ENCODE data around the gene DPP6. TPM values are rescaled to one million over a fixed set of nuclear protein-coding genes. Genes with fewer than 3 reads are reported as not detected.

The DPP6 gene
- total RNA-seq, 4 donors from 2014 or later = 1.8 to 33.7 (median 6.4) TPM

GRCh38 chr7:154306036-154306435 is 253.8 kb downstream of the DPP6 start:
- no peak for DNase-seq
- TF ChIP-seq POLR2AphosphoS5 (IDR thresholded peaks at IDR 0.05) (no peak), POLR2A (IDR thresholded peaks at IDR 0.05) (no peak), CTCF (IDR thresholded peaks at IDR 0.05) (no peak), EP300 (IDR thresholded peaks at IDR 0.05; ENCODE audit: low read depth) (no peak)
- H3K27ac ChIP-seq = no peak overlapping the region
- H3K36me3 ChIP-seq = no peaks in the 10 kb centered on the region
- 86 to 88% methylated on average over 9 to 18 of the region's 18 CpGs for WGBS, 2 donors (ENCODE audit: low coverage in 1 of 2)
- in situ Hi-C loops (cut with MboI; ENCODE audit: low pct_ligation_motif_present in 1 of 4, low pct_unique_long_range_greater_than_20kb in 1 of 4, low sequenced_read_pairs in 3 of 4) (no loop called here), intact Hi-C loops (cut with DNase I; ENCODE audit: low total_unique reads) (no loop called here)
- no peaks in the 10 kb centered on the region for H3K27me3 ChIP-seq
- no peaks in the 10 kb centered on the region for H3K4me1 ChIP-seq
- H3K4me3 ChIP-seq = no peak overlapping the region
- no peaks in the 10 kb centered on the region for H3K9me3 ChIP-seq

GRCh38 chr7:154308928-154309327 is 256.7 kb downstream of the DPP6 start:
- intact Hi-C loops (cut with DNase I; ENCODE audit: low total_unique reads) = no loop called here
- 62% methylated on average over 5 of the region's 5 CpGs; no CpG with 5 or more reads in 1 of the 2 donors for WGBS, 2 donors (ENCODE audit: low coverage in 1 of 2)
- no peaks in the 10 kb centered on the region for H3K9me3 ChIP-seq

GRCh38 chr7:154310114-154310513 is 257.9 kb downstream of the DPP6 start:
- no peak for DNase-seq
- Histone ChIP-seq H3K4me1 (no peaks in the 10 kb centered on the region), H3K4me3 (no peak overlapping the region), H3K9me3 (no peaks in the 10 kb centered on the region), H3K27ac (no peak overlapping the region), H3K36me3 (no peaks in the 10 kb centered on the region), H3K27me3 (no peaks in the 10 kb centered on the region)
- intact Hi-C loops (cut with DNase I; ENCODE audit: low total_unique reads) = no loop called here
- in situ Hi-C loops (cut with MboI; ENCODE audit: low pct_ligation_motif_present in 1 of 4, low pct_unique_long_range_greater_than_20kb in 1 of 4, low sequenced_read_pairs in 3 of 4) = no loop called here
- TF ChIP-seq POLR2A (IDR thresholded peaks at IDR 0.05) (no peak), POLR2AphosphoS5 (IDR thresholded peaks at IDR 0.05) (no peak), CTCF (IDR thresholded peaks at IDR 0.05) (no peak), EP300 (IDR thresholded peaks at IDR 0.05; ENCODE audit: low read depth) (no peak)
- WGBS, 2 donors (ENCODE audit: low coverage in 1 of 2) = 70% methylated on average over 4 of the region's 4 CpGs; no CpG with 5 or more reads in 1 of the 2 donors

More at GRCh38 chr7:154308928-154309327, 256.7 kb downstream of the DPP6 start:
- Histone ChIP-seq H3K4me3 (no peak overlapping the region), H3K4me1 (no peaks in the 10 kb centered on the region), H3K36me3 (no peaks in the 10 kb centered on the region), H3K27ac (no peak overlapping the region), H3K27me3 (no peaks in the 10 kb centered on the region)
- TF ChIP-seq CTCF (IDR thresholded peaks at IDR 0.05) (no peak), POLR2AphosphoS5 (IDR thresholded peaks at IDR 0.05) (no peak), POLR2A (IDR thresholded peaks at IDR 0.05) (no peak), EP300 (IDR thresholded peaks at IDR 0.05; ENCODE audit: low read depth) (no peak)
- in situ Hi-C loops (cut with MboI; ENCODE audit: low pct_ligation_motif_present in 1 of 4, low pct_unique_long_range_greater_than_20kb in 1 of 4, low sequenced_read_pairs in 3 of 4) = no loop called here
- DNase-seq = no peak

- Histone ChIP-seq H3K4me3 (no peak overlapping the region), H3K27me3 (no peaks in the 10 kb centered on the region), H3K4me1 (no peaks in the 10 kb centered on the region), H3K36me3 (no peaks in the 10 kb centered on the region), H3K9me3 (no peaks in the 10 kb centered on the region), H3K27ac (no peak overlapping the region)
- TF ChIP-seq CTCF (IDR thresholded peaks at IDR 0.05) = no peak
- TF ChIP-seq POLR2A (IDR thresholded peaks at IDR 0.05) = no peak
- TF ChIP-seq EP300 (IDR thresholded peaks at IDR 0.05; ENCODE audit: low read depth) = no peak
- TF ChIP-seq POLR2AphosphoS5 (IDR thresholded peaks at IDR 0.05) = no peak
- intact Hi-C loops (cut with DNase I; ENCODE audit: low total_unique reads) = no loop called here
- WGBS, 2 donors (ENCODE audit: low coverage in 1 of 2) = 85 to 87% methylated on average over 9 of the region's 9 CpGs
- no peak for DNase-seq
- in situ Hi-C loops (cut with MboI; ENCODE audit: low pct_ligation_motif_present in 1 of 4, low pct_unique_long_range_greater_than_20kb in 1 of 4, low sequenced_read_pairs in 3 of 4) = no loop called here
Observed at GRCh38 chr7:154324196-154324595, 272.0 kb downstream of the DPP6 start.

Data from transverse colon (tissue), 4 donors.